Adrenal gland (tissue), 5 donors: ENCODE results near the gene RAD54L.
"Not testable (repeated sequence)": the region's sequence is repeated elsewhere in the genome, so short reads cannot be mapped to it uniquely, and the experiment has no call there.

Experiments used
- CTCF ChIP-seq, 6 experiments: fragments of 450-650 bp in 4 of 6; fragments of 200-600 bp in 2 of 6; sonication (generic) in 1 of 6; IDR thresholded peaks; 1 replicate in 5 of 6; 2 replicates in 1 of 6; pipeline versions ENCODE4 v1.5.1 to v1.8.0; 2016 to 2021; ENCODE audit warnings: antibody characterized with exemption in 6 of 6, mild to moderate bottlenecking in 2 of 6, moderate library complexity in 1 of 6
- POLR2A ChIP-seq, 2 donors: fragments of 450-650 bp; IDR thresholded peaks; one replicate each; pipeline ENCODE4 v1.6.1; 2017; ENCODE audit warnings: antibody characterized with exemption in 2 of 2, mild to moderate bottlenecking in 2 of 2, moderate library complexity in 1 of 2
- donor health status: DM: no; HTN: no; CAD: no.

DNA sequence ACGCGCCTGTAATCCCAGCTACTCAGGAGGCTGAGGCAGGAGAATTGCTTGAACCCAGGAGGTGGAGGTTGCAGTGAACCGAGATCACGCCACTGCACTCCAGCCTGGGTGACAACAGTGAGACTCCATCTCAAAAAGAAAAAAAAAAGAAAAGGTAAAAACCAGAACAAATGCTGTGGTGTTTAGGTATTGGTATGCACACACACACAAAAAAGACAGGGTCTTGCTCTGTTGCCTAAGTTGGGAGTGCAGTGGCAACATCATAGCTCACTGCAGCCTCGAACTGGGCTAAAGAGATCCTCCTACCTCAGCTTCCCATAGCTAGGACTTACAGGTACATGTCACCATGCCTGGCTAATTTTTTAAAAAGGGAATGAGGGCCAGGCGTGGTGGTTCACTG lies 71.7 kb downstream of the RAD54L start:
- TF ChIP-seq CTCF, POLR2A (IDR thresholded peaks at IDR 0.05): not testable (repeated sequence)
